GM12864 (cell line): ENCODE results near the gene ZSWIM4.
"Not testable (repeated sequence)": the region's sequence is repeated elsewhere in the genome, so short reads cannot be mapped to it uniquely, and the experiment has no call there.

ENCODE experiments used
- DNase-seq: peaks from one replicate; pipeline ENCODE4 v3.0.0-alpha.2; 2011; ENCODE audit warnings: low read depth
- H3K4me3 ChIP-seq: 2 replicates; pipeline ENCODE4 v1.5.1; 2011; ENCODE audit warnings: mild to moderate bottlenecking, low read depth, low read length, control low read depth
- CTCF ChIP-seq: IDR thresholded peaks from 2 replicates; pipeline ENCODE4 v1.5.1; 2011; ENCODE audit warnings: low read depth, mild to moderate bottlenecking, moderate library complexity, low read length, control low read depth, inconsistent platforms; ENCODE audit errors: missing control alignments

The ZSWIM4 gene

GRCh38 chr19:13847407-13848339 is 52.4 kb downstream of the ZSWIM4 start:
- H3K4me3 ChIP-seq = peak overlapping the region; percentile 57
- TF ChIP-seq CTCF = no peak
- DNase-seq = no peak

GRCh38 chr19:13848340-13848677 is 53.1 kb downstream of the ZSWIM4 start:
- no peak for TF ChIP-seq CTCF
- H3K4me3 ChIP-seq = no peak overlapping the region
- DNase-seq = no peak

GRCh38 chr19:13848798-13849676 is 53.8 kb downstream of the ZSWIM4 start:
- no peak overlapping the region for H3K4me3 ChIP-seq
- TF ChIP-seq CTCF = no peak
- DNase-seq = no peak

- no peak overlapping the region; the same call in 1 of the 2 replicates for H3K4me3 ChIP-seq
- no peak for DNase-seq
Measured at GRCh38 chr19:13849991-13850909, 55.0 kb downstream of the ZSWIM4 start.

GRCh38 chr19:13850910-13851733 is 55.9 kb downstream of the ZSWIM4 start:
- no peak overlapping the region; the same call in 1 of the 2 replicates for H3K4me3 ChIP-seq
- no peak for DNase-seq
- no peak for TF ChIP-seq CTCF

More at GRCh38 chr19:13849991-13850909, 55.0 kb downstream of the ZSWIM4 start:
- no peak for TF ChIP-seq CTCF

GRCh38 chr19:13851734-13852114 is 56.5 kb downstream of the ZSWIM4 start:
- not testable (repeated sequence) for H3K4me3 ChIP-seq, DNase-seq

GRCh38 chr19:13852171-13852707 is 57.0 kb downstream of the ZSWIM4 start:
- not testable (repeated sequence) for H3K4me3 ChIP-seq, DNase-seq
